HK-2 (cell line): ENCODE measurements around the gene PP2D1.
"Not testable (repeated sequence)": the region's sequence is repeated elsewhere in the genome, so short reads cannot be mapped to it uniquely, and the experiment has no call there.

Experiments
- DNase-seq: peaks from one replicate; pipeline ENCODE4 v3.0.0-alpha.2; 2018; ENCODE audit not compliant: unreplicated experiment

The PP2D1 gene, protein sequence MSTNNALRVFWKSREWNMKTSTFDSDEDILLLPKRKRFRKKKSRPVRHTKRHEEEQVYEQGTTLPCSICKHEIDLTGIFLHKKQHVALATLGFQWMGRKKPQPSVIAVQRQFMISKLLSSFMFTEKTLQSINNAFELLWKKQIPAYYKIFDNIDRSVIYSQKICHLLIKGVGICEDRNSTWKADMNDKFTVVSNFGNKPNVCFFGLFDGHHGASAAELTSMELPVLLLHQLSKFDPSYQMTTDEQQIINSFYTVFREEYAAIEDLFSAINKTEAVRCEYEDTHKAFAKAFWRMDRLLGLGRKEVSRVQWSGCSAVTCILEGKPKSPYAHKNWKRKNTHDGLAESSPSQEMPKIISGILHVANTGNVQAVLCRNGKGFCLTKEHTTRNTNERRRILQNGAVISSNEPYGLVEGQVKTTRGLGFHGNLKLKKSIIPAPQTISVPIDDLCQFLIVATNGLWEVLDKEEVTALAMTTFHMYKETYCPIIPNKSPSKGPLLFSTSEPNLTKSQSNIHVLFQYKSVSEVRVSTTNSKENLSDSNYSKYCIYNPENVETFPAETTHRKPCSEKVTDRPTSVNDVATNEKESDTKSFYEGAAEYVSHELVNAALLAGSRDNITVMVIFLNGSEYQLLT

DNA sequence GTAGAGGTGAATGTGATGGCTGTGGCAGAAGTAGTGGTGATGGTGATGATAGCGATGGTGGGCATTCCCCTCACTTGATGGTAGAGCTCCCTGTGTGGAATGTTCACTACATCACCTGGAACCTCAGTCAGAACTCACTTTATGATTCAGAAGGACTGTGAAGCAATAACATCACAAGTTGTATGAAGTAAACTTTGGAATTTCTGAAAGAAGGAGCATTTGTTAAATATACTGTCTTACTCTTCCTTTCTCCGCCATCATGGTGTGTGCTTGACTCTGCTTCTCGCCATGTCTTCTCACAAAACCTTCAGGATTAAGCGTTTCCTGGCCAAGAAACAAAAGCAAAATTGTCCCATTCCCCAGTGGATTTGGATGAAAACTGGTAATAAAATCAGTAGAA, at the start of gene PP2D1:
Gene PP2D1 (minus strand): TSS at position 101 of the 400 bp plus-strand sequence. CDS start 192 bp downstream, outside the sequence.
- DNase-seq, result no peak

DNA sequence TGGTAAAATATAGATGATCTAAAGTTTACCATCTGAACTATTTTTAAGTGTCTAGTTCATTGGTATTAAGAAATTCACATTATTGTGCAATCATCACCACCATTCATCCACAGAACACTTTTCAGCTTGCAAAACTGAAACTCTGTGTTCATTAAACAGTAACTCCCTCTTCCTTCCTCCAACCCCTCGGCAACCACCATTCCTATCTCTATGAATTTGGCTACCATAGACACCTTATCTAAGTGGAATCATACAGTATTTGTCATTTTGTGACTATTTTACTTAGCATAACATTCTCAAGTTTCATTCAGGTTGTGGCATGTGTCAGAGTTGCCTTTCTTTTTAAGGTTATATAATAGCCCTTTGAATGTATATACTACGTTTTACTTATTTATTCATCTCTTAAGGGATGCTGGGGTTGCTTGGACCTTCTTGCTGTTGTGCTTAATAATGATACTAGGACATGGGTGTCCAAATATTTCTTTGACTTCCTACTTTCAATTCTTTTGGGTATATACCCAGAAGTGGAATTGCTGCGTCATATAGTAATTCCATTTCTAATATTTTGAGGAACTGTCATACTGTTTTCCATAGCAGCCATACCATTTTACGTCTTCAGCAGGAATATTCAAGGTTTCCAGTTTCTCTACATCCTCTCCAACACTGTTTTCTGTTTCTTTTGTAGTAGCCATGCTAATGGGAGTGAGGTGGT, 49.1 kb upstream of the PP2D1 start:
- no peak for DNase-seq

DNA sequence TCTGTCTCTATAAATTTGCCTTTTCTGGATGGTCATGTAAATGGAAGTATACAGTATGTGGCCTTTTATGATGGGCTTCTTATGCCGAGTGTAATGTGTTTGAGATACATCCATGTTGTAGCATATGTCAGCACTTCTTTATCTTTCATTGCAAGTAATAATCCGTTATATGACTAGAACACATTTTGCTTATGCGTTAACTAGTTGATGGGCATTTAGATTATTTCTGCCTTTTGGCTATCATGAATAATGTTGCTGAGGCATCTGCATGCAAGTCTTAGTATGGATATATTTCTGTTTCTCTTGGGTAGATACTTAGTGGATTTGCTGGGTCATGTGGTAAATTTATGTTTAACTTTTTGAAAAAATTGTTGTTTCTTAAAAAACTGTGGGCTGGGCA, 47.9 kb upstream of the PP2D1 start:
- no peak for DNase-seq

DNA sequence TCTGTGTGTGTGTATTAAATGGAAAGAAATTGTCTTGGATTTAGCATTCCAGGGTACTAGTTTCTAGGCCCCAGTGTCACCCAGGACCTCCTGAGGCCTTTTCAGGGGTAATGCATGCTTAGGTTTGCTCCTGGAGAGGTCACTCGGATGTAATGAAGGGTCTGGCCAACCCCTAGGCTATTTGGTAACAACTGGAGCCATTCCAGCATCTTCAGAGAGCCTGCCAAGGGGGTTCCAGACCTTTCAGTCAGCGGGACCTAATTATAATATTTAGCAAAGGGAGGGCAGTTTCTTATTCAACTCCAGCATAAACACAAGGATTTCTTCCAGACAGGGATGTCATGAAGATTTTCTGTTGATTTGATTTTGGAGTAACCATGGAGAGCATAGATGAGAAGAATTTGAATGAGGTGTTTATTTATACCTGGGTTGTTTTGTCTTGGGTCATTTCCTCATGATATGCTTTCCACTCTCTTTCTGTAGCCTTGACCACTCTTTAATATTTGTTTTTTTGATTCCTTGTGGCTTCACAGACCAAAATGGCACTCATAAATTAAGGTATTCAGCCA, 45.6 kb upstream of the PP2D1 start:
- DNase-seq, result no peak

DNA sequence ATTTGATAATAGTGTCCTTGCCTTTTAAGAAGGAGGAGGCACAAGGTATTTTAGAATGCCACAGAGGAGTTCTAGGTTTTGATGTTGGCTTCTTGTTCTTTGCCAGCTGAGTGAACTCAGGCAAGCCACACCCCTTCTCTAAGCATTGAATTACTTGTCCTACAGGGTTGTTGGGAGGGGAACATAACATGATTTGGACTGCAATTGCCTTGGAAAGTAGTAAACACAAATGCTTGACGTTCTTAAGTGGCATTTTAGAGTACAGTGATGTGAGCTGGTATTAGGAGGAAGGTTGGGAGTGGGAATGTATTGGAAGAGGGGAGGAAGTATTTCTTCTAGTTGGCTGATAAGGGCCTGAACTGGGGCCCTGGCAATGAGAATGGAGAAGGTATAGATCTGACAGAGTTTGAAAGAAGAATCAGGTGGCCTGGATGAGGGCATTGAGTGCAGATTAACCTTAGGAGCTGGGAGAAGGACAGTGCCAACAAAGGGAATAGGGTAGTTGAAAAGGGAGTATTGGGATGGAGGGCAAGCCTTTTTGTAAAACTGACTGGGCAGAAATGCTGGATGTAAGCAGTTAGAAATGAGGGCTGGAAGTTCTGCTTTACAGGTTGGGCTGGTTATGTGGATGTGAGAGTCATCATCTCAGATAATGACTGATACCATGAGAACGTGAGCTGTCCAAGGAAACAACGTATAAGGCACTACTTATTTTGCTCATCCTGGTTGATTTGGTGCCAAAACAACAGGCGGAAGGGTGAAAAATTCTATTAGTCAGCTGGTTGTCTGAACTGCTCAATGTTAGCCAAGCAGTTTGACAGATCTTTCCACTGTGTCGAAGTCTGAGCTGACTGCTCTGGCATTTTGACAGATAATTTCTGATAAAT, 44.9 kb upstream of the PP2D1 start:
- DNase-seq, result no peak

DNA sequence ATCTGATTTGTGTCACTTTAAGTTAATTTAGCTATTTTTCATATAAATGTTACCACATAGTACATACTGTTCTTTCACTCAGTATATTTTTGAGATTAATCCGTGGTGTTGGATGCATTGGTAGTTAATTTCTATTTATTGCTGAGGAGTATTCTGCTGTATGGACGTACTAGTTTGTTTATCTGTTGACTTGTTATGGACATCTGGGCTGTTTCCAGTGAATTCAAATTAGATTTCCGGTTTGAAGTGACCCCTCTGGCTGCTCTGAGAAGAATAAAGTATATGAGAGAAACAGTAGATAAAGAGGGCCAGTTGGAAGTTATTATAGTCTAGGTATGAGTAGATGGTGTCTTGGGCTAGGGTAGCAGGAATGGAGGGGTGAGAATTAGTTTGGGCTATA, 43.8 kb upstream of the PP2D1 start:
- no peak for DNase-seq

DNA sequence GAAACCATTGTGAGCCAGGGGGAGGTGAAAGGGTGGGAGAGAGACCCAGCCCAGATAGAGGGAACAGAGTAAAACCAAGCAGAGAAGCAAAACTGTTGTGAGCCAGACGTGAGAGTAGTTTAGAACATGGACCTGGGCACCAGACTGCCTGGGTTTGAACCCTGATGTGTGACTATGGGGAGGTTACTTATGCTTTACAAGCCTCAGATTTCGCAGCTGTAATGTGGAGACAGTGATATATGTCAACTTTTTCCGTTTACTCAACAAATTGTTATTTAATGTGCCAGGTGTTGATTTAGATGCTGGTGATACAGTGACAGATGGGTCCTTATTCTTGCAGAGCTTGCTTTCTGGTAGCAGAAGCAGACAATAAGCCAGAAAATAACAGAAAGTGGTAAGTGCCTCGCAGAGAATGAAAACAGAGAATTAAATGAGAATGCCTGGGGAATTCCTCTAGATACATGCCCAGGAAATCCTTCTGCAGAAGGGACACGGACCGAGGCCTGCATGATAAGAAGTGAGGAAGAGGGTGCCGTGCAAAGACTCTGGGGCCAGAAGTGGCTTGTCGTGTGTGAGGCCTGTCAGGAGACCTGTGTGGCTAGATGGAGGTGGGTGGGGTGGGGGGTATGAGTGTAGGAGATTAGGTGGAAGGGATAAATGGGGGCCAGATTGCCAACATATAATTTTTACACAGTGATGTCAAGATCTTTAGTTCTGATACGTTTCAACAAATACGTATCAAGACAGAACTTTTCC, 43.1 kb upstream of the PP2D1 start:
- no peak for DNase-seq

DNA sequence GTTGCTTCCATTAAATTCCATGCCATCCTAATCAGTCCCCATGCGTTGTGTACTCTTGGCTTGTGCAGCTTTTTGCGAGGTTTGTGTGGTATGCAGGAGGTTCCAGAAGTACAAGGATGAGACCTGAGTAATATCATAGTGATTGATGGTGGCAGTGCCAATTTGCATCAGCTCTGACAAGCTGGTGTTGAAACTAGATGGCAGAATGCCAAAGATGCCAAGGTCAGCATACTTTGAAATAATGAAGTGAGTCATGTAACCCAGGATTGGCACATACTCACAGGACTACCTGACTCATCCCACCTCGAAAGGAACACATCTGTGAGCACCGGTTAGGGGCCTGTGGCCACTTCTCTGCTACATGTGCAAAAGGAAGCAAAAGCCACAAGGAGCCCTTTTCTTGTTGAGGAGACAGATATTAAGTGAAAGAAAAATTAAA, 42.5 kb upstream of the PP2D1 start:
- peak; percentile 58 for DNase-seq

DNA sequence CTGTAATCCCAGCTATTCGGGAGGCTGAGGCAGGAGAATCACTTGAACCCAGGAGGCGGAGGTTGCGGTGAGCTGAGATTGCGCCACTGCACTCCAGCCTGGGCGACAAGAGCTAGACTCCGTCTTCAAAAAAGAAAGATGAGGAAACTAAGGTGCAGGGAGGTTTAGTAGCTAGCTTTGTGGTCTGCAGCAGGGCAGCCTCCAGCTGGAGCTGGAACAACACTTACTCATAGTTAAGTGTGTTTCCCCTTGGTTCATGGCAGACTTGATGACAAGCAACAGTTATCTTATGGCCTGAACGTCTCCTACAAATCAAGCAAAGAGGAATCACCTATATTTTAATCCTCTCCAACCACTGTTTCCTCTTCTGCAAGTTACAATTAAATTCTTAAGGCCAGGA, 40.8 kb upstream of the PP2D1 start:
- no peak for DNase-seq

DNA sequence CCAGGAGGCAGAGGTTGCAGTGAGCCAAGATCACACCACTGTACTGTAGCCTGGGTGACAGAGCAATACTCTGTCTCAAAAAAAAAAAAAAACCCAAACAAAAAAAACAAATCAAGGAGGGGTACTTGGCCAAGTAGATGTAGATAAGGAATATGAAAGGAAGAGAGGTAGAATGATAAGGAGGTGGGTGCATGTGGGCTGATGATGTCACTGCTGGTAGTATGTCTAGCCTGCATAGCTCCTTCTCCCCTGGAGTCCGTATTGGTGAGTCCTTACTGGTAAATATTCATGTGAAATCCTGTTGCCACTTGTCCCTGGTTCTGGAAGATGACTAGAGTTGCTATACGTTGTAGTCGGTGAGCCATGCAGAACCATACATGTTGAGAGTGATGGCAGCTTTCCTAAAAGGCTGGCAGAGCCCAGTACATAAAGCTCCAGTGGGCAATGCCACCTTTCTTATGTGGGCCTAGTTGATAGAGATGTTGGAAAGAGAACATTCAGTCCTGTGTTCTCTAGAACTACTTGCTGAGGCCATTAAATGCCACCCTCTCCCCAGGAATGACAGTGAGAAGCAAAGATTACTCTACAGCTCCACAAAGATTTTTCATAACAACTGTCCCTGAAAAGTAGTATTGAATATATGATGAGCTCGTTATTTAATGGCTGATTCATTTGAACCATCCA, 39.2 kb upstream of the PP2D1 start:
- no peak for DNase-seq

DNA sequence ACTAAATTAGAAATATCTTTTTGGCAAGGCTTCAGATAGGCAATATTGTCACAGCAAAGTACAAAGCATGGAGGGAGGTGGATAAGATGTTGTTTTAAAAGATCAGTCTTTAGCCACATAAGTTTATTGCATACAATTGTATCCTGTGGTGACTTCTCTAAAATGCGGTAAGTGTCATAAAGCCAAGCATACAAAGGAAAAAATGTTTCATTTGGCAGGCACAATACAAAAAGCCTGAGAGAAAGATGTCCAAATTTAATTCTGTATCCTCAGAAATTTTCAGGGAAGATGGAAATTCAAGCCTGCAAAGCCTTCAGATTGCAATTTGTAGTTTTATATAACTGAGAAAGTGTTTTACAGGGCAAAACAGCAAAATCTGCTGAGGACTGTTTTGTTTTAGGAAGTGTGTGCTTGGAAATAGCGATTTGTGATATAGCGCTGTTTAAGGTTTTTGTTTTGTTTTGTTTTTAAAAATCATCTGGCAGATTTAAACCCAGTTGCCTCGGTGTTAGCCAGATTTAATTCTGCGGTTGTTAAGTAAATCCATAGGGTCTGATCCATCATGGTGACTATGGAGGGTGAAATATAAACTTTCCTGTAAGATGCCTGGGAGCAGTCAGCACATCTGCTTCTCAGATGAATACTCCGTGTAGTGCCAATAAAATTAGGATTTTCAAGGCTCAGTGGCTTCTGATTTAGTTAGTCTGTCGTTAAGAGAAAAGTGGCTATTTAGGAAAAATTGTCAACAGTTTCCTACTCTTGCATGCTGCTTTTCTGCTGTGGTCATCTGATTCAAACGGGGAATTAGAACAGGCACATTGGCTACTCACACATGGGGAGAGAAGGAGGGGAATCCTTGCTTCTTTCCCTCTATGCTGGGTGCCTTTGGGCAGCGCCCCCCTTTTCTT, 36.2 kb upstream of the PP2D1 start:
- no peak for DNase-seq

DNA sequence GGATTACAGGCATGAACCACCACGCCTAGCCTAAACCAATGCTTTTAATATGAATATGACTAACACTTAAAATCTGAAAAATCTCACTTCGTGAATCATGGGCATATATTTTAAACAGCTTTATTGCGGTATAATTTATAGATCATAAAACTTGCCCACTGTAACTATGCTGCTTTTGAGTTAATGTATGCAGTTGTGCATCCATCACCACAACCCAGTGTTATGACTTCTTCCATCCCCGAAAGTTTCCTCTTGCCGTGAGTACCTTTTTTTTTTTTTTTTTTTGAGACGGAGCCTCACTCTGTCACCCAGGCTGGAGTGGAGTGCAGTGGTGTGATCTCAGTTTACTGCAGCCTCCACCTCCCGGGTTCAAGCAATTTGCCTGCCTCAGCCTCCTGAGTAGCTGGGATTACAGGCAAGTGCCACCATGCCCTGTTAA, 35.3 kb upstream of the PP2D1 start:
- DNase-seq, result no peak

DNA sequence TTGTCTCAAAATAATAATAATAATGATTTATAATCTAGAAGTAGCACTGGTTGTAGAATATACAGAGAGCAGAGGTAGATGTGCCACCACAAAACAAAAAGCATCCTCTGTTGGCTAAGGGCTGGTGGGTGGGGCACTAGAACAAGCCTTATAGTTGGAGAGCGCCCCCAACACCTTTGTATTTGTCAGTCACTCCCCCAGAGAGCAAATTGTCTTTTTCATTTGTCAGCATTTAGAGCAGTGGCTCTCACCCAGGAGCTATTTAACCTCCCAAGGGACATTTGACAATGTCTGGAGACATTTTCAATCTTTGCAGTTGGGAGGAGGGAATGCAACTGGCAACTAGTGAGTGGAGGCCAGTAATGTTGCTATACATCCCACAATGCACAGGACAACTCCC, 34.5 kb upstream of the PP2D1 start:
- DNase-seq, result no peak

DNA sequence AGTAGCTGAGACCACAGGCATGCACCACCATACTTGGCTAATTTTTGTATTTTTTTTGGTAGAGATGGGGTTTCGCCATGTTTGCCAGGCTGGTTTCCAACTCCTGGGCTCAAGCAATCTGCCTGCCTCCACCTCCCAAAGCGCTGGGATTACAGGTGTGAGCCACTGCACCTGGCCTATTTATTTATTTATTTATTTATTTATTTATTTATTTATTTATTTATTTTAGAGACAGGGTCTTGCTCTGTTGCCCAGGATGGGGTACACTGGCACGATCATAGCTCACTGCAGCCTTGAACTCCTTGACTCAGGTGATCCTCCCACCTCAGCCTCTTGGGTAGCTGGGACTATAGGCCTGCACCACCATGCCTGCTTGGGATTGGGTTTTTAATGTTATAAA, 33.1 kb upstream of the PP2D1 start:
- not testable (repeated sequence) for DNase-seq

DNA sequence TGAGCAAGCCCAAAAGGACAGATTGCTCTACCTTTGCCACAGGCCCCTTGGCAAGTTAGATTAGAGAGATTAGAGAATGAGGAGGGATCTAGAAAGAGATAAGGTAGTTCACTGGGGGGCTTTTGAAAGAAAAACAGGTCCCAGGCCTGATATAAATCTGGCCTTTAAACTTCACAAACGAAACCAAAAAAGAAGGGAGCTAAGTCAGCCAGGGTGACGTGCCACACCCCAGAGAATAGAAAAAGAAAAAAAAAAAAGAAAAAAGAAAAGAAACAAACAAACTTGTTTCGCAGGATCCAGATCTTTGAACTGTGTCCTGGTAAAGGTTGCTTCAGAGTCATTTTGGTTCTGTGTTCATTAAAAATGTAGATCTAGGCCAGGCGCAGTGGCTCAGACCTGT, 31.8 kb upstream of the PP2D1 start:
- DNase-seq, result no peak

DNA sequence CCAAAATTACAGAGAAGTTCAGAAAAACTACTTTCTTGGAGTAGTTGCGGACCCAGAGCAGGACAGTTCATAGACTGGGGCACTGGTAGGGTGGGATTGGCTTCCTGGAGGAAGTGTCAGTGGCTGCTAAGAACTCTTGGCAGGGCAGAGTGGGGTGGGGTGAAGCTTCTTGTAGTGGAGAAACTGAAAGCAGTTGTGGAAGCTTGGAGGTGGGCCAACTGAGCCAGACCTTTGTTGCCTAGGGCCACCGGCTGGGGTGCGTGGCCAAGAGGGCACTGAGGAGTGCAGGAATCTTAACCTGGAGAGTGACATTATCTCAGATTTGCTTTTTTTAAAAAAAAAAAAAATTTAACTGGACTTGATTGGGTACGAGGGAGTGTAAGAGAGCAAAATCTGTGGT, 31.3 kb upstream of the PP2D1 start:
- no peak for DNase-seq

DNA sequence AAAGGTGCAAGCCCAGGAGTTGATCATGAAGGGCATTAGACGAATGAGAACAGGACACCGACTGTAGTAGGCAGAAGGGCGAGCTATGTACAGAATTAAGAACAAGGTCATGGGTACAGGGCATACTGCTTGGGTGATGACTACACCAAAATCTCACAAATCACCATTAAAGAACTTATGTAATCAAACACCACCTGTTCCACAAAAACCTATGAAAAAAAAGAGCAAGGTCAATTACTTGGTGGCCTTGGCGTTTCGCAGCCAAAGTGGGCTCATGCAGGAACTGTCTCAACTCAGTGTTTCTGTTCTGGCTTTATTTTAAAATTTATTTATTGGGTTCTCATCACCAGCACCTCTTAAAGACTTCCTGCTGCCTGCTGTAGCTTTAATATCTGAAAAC, 30.3 kb upstream of the PP2D1 start:
- DNase-seq, result no peak

DNA sequence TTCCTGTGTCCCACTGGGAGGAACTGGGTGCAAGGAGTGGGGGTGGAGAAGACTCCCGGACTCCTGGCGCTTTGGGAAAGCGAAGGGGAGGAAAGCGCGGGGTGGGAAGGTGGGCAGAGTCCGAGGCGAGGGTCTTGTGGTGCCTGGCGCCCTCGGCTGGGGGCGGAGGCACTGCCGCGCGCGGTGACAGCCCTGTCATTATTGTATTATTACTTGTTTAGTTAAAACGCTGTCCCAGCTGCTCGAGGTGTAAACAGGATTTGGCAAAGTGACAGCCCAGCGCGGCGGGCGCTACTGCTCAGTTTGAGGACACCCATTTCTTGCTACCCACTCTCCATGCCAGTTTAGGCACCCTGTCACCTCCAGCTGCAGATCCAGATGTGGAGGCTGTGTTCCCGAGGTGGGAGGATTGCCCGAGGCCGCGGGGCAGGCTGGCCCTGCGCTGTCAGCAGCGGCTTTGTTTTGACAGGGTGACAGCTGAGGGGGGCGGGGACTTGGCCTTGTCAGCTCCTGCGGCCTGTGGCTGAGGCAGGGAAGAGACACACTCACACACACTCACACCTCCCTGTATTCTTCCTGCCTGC, 29.2 kb upstream of the PP2D1 start:
- DNase-seq, result peak; percentile 54
